ENCODE measurements around the gene ANKDD1A. TPM values are rescaled to one million over a fixed set of nuclear protein-coding genes. Genes with fewer than 3 reads are reported as not detected.

Gene ANKDD1A
- total RNA-seq, 4 donors from 2014 or later, result 1.3 to 2.8 (median 1.7) TPM

DNA sequence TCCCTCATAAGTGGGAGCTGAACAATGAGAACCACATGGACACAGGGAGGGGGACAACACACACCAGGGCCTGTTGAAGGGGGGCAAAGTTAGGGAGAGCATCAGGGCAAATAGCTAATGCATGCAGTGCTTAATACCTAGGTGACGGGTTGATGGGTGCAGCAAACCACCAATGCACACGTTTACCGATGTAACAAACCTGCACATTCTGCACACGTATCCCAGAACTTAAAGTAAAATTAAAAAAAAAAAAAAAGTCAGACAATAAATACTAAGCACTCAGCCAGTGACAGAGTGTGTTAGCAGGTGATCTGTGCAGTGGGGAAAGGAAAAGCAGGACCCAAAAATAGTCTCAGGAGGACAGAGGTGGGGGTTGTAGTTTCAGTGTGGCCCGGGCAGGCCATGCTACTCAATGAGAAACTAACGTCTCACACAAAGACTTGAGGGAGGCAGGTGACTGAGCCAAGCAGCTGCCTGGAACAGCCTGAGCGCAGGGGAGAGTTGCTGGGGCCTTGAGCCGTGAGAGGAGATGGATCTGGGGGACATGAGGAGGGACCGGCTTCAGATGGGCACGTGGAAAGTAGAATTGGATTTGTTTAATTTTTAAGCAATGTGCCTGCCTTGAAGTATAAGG is 18.4 kb downstream of the ANKDD1A start:
- 93% methylated on average over 10 of the region's 10 CpGs for WGBS, 2 donors
- no peak for DNase-seq (ENCODE audit: low spot score in 2 of 2)
- H3K4me3 ChIP-seq (ENCODE audit: low read depth, poor library complexity, severe bottlenecking), result no peak overlapping the region
- TF ChIP-seq, protein P1, sequence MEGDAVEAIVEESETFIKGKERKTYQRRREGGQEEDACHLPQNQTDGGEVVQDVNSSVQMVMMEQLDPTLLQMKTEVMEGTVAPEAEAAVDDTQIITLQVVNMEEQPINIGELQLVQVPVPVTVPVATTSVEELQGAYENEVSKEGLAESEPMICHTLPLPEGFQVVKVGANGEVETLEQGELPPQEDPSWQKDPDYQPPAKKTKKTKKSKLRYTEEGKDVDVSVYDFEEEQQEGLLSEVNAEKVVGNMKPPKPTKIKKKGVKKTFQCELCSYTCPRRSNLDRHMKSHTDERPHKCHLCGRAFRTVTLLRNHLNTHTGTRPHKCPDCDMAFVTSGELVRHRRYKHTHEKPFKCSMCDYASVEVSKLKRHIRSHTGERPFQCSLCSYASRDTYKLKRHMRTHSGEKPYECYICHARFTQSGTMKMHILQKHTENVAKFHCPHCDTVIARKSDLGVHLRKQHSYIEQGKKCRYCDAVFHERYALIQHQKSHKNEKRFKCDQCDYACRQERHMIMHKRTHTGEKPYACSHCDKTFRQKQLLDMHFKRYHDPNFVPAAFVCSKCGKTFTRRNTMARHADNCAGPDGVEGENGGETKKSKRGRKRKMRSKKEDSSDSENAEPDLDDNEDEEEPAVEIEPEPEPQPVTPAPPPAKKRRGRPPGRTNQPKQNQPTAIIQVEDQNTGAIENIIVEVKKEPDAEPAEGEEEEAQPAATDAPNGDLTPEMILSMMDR (IDR thresholded peaks at IDR 0.05), result no peak
- TF ChIP-seq POLR2A (IDR thresholded peaks at IDR 0.05), result no peak
- intact Hi-C loops (cut with DNase I; ENCODE audit: low total_unique reads), result no loop called here

- DNase-seq (ENCODE audit: low spot score in 2 of 2), result peak; percentile 8 to 58
- TF ChIP-seq, protein P1 (IDR thresholded peaks at IDR 0.05), result no peak
- no peak for TF ChIP-seq POLR2A (IDR thresholded peaks at IDR 0.05)
- no peak overlapping the region for H3K4me3 ChIP-seq (ENCODE audit: low read depth, poor library complexity, severe bottlenecking)
- intact Hi-C loops (cut with DNase I; ENCODE audit: low total_unique reads), result no loop called here
- WGBS, 2 donors, result 74 to 79% methylated on average over 11 of the region's 11 CpGs
Measured at GRCh38 chr15:64930778-64931371, 19.2 kb downstream of the ANKDD1A start.

DNA sequence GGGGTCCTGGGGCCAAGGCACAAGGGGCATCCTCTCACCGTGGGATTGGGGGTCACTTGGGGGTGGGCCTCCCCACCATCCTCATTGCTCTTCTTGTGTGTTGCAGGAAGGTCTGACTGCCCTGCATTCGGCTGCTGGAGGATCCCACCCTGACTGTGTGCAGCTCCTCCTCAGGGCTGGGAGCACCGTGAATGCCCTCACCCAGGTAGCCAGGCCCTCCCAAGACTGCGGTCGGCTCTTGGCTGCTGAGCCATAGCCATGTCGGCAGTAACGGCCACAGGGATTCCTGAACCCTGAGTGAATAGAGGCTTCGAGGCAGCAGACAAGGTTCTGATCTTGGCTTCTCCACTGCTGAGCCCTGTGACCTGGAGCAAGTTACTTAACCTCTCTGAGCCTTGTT is 19.7 kb downstream of the ANKDD1A start:
- intact Hi-C loops (cut with DNase I; ENCODE audit: low total_unique reads), result no loop called here
- peak; percentile 9 to 50 for DNase-seq (ENCODE audit: low spot score in 2 of 2)
- H3K4me3 ChIP-seq (ENCODE audit: low read depth, poor library complexity, severe bottlenecking), result no peak overlapping the region
- WGBS, 2 donors, result 80 to 93% methylated on average over 7 to 8 of the region's 8 CpGs
- TF ChIP-seq, protein P1 (IDR thresholded peaks at IDR 0.05), result no peak
- TF ChIP-seq POLR2A (IDR thresholded peaks at IDR 0.05), result no peak

GRCh38 chr15:64934023-64934422 is 22.3 kb downstream of the ANKDD1A start:
- no peak overlapping the region for H3K4me3 ChIP-seq (ENCODE audit: low read depth, poor library complexity, severe bottlenecking)
- WGBS, 2 donors, result 97% methylated on average over 11 of the region's 11 CpGs
- TF ChIP-seq, protein P1 (IDR thresholded peaks at IDR 0.05), result no peak
- TF ChIP-seq POLR2A (IDR thresholded peaks at IDR 0.05), result no peak
- DNase-seq (ENCODE audit: low spot score in 2 of 2), result peak; percentile 7 to 54
- intact Hi-C loops (cut with DNase I; ENCODE audit: low total_unique reads), result no loop called here

GRCh38 chr15:64938192-64938591 is 26.5 kb downstream of the ANKDD1A start:
- intact Hi-C loops (cut with DNase I; ENCODE audit: low total_unique reads), result no loop called here
- DNase-seq (ENCODE audit: low spot score in 2 of 2), result peak in 1 of 2 donors; percentile 4
- no peak overlapping the region for H3K4me3 ChIP-seq (ENCODE audit: low read depth, poor library complexity, severe bottlenecking)
- WGBS, 2 donors, result 68 to 81% methylated on average over 3 of the region's 3 CpGs
- TF ChIP-seq, protein P1 (IDR thresholded peaks at IDR 0.05), result no peak
- no peak for TF ChIP-seq POLR2A (IDR thresholded peaks at IDR 0.05)

Measured in lower leg skin (tissue), 4 donors.